RWPE2 (cell line): ENCODE measurements around the gene TAS2R60.

ENCODE experiments used
- ATAC-seq: fragments of 200-7000 bp; cut with Tn5 transposase; 3 replicates; pipeline ENCODE4 v1.9.1; 2021; ENCODE audit warnings: low read depth
- DNase-seq: peaks from one replicate; pipeline ENCODE4 v3.0.0-alpha.2; 2020; ENCODE audit warnings: low spot score
- H3K27ac ChIP-seq: fragments of 450-650 bp; 2 replicates; pipeline ENCODE4 v1.5.1; 2017; ENCODE audit warnings: mild to moderate bottlenecking; ENCODE audit not compliant: poor library complexity, severe bottlenecking
- H3K27me3 ChIP-seq: fragments of 250-450 bp; sonication (Bioruptor Pico); 2 replicates; pipeline ENCODE4 v1.5.1; 2021; ENCODE audit warnings: mild to moderate bottlenecking, moderate library complexity; ENCODE audit not compliant: insufficient read depth, poor library complexity, severe bottlenecking
- H3K36me3 ChIP-seq: fragments of 250-450 bp; sonication (Bioruptor Pico); 2 replicates; pipeline ENCODE4 v1.5.1; 2020; ENCODE audit warnings: low read depth, mild to moderate bottlenecking, moderate library complexity
- H3K4me1 ChIP-seq: fragments of 250-450 bp; sonication (Bioruptor Pico); 2 replicates; pipeline ENCODE4 v1.5.1; 2021; ENCODE audit warnings: mild to moderate bottlenecking, moderate library complexity; ENCODE audit not compliant: insufficient read depth, poor library complexity, severe bottlenecking
- H3K4me3 ChIP-seq: fragments of 250-450 bp; sonication (Bioruptor Pico); 2 replicates; pipeline ENCODE4 v1.5.1; 2021; ENCODE audit warnings: mild to moderate bottlenecking, moderate library complexity; ENCODE audit not compliant: severe bottlenecking
- H3K9me3 ChIP-seq: fragments of 250-450 bp; sonication (Bioruptor Pico); 2 replicates; pipeline ENCODE4 v1.5.1; 2021; ENCODE audit warnings: mild to moderate bottlenecking, moderate library complexity; ENCODE audit not compliant: severe bottlenecking
- TF ChIP-seq, protein P1 (sequence below): fragments of 450-650 bp; IDR thresholded peaks from one replicate; pipeline ENCODE4 v1.5.1; 2017; ENCODE audit warnings: mild to moderate bottlenecking, moderate library complexity; ENCODE audit not compliant: poor library complexity, severe bottlenecking

TAS2R60 gene

DNA sequence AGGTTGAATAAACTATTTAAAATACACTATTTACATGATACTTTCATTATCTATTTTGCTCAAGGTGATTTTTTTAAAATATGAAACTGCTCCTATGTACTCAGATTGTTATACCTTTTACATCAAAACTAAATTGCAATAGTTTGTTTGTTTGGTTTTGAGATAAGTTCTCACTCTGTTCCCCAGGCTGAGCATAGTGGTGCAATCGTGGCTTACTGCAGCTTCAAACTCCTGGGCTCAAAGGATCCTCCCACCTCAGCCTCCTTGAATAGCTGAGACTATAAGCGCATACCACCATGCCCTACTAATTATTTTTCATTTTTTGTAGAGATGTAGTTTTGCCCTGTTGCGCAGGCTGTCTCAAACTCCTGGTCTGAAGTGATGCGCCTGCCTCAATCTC is 12.7 kb downstream of the TAS2R60 start:
- Histone ChIP-seq H3K4me3 (no peak overlapping the region), H3K9me3 (no peaks in the 10 kb centered on the region), H3K36me3 (no peaks in the 10 kb centered on the region), H3K27me3 (no peaks in the 10 kb centered on the region), H3K27ac (no peak overlapping the region), H3K4me1 (peaks cover 14% of the 10 kb centered on the region)
- ATAC-seq = no peak
- TF ChIP-seq, protein P1, sequence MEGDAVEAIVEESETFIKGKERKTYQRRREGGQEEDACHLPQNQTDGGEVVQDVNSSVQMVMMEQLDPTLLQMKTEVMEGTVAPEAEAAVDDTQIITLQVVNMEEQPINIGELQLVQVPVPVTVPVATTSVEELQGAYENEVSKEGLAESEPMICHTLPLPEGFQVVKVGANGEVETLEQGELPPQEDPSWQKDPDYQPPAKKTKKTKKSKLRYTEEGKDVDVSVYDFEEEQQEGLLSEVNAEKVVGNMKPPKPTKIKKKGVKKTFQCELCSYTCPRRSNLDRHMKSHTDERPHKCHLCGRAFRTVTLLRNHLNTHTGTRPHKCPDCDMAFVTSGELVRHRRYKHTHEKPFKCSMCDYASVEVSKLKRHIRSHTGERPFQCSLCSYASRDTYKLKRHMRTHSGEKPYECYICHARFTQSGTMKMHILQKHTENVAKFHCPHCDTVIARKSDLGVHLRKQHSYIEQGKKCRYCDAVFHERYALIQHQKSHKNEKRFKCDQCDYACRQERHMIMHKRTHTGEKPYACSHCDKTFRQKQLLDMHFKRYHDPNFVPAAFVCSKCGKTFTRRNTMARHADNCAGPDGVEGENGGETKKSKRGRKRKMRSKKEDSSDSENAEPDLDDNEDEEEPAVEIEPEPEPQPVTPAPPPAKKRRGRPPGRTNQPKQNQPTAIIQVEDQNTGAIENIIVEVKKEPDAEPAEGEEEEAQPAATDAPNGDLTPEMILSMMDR = no peak
- no peak for DNase-seq

DNA sequence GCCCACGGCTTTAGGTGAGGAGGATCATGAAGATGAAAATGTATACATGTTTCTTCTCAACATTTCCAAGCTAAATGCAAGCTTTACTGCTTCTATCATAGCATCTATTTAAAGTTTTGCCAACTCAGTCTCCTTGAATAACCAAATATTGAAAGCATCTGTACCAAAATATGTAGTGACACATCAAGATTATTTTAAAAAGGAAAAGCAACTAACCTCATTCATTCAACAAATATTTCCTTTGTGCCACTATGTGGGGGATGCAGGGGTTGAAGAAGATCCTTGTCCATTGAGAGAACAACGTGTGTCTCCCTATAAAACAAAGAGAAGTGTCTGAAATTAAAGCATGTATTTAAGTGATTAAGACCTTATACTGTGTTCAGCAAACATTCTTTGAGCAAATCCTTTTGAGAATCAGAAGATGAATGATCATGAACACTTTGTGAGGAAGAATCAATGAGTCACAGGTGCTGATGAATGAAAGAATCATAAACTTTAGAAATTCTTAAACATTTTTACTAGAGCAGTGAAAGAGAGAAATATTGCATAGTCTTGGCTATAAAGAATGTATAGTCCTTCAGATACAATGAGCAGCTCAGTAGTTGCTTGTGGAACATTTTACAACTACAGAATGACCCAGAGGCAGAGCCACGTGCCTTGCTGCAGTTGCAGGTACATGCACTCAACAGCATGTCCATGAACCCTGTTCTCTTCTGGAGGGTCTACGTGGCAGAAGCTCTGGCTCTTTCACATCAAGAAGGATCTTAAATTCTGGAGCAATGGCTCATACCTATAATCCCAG is 13.9 kb downstream of the TAS2R60 start:
- no peaks in the 10 kb centered on the region for H3K27me3 ChIP-seq
- H3K9me3 ChIP-seq = no peaks in the 10 kb centered on the region
- ATAC-seq (peak; percentile 25; the same call in 2 of the 3 replicates), DNase-seq (no peak)
- H3K4me1 ChIP-seq = peaks cover 14% of the 10 kb centered on the region
- H3K4me3 ChIP-seq = no peak overlapping the region
- TF ChIP-seq, protein P1 = no peak
- peak overlapping the region; percentile 19 for H3K27ac ChIP-seq
- no peaks in the 10 kb centered on the region for H3K36me3 ChIP-seq

DNA sequence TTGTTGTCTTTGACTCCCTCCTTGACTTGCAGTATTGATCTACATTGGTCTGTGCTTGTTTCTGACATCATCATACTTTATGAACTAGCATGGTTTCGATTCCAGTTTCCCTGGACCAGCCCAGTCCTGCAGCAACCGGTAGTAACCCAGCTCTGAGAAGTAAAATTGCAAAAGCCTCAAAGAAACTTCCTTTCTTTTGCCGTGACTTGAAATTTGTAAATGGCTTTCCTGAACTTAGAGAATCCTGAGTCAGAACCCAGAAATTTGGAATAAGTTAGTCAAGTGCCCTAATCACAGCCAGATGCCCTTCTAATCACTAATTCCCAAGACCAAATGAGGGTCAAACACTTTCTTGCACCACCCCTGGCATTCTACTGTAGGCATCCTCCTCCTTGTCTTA is 15.0 kb downstream of the TAS2R60 start:
- DNase-seq (no peak), ATAC-seq (peak; percentile 23; the same call in 1 of the 3 replicates)
- TF ChIP-seq, protein P1 = no peak
- Histone ChIP-seq H3K27ac (peak overlapping the region; percentile 19), H3K4me3 (no peak overlapping the region), H3K36me3 (no peaks in the 10 kb centered on the region), H3K9me3 (no peaks in the 10 kb centered on the region), H3K4me1 (peaks cover 14% of the 10 kb centered on the region), H3K27me3 (no peaks in the 10 kb centered on the region)

DNA sequence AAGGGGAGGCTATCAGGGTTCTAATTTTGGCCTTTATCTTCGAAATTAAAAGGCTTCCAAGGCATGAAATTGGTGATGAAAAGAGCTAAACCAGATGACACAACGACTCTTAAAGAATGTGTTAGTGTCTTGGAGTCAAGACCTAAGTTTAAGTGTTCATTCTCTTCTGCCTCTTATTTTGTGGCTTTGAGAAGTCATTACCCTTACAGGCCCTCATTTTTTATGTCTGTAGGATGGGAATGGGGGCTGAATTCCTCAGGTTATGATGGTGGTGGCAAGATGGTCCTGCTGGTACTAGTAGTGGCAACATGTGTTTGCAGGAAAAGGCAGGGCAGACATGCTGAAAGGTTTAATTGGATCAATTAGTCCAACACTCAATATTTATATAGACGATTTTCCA is 15.4 kb downstream of the TAS2R60 start:
- H3K4me1 ChIP-seq = peaks cover 14% of the 10 kb centered on the region
- H3K9me3 ChIP-seq = no peaks in the 10 kb centered on the region
- H3K27me3 ChIP-seq = no peaks in the 10 kb centered on the region
- ATAC-seq (no peak), DNase-seq (no peak)
- TF ChIP-seq, protein P1 = no peak
- H3K36me3 ChIP-seq = no peaks in the 10 kb centered on the region
- peak overlapping the region; percentile 19 for H3K27ac ChIP-seq
- H3K4me3 ChIP-seq = no peak overlapping the region

DNA sequence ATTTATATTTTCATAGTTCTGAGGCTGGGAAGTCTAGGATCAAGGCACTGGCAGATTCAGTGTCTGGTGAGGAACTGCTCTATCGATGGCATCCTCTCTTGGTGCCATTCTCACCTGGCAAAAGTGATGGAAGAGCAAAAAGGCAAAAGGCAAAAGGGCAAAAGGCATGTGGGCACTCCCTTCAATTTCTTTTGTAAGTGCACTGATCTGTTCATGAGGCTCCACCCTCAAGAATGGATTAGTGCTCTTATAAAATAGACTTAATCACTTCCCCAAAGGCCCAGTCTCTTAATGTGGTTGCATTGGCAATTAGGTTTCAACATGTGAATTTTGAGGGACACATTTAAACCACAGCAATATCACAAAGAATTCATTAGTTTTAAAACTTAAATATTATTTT is 16.1 kb downstream of the TAS2R60 start:
- no peaks in the 10 kb centered on the region for H3K9me3 ChIP-seq
- no peak overlapping the region for H3K27ac ChIP-seq
- H3K4me1 ChIP-seq = peaks cover 14% of the 10 kb centered on the region
- DNase-seq (no peak), ATAC-seq (no peak)
- H3K27me3 ChIP-seq = no peaks in the 10 kb centered on the region
- no peaks in the 10 kb centered on the region for H3K36me3 ChIP-seq
- TF ChIP-seq, protein P1 = no peak
- no peak overlapping the region for H3K4me3 ChIP-seq
